GM12891 (cell line): ENCODE measurements around the gene MYO7A.
A peak's percentile ranks its signal among the peaks of the same experiment; 100 is the strongest.

Experiments used
- DNase-seq: peaks from one replicate; pipeline ENCODE4 v3.0.0; 2011; ENCODE audit warnings: low spot score; ENCODE audit not compliant: insufficient read length
- FAIRE-seq: peaks from 2 replicates; lab custom pipeline; 2011; peaks lifted over from hg19 to GRCh38; lab: Jason Lieb, UNC
- PAX5 ChIP-seq: IDR thresholded peaks from 2 replicates; pipeline ENCODE4 v1.6.1; 2011; ENCODE audit warnings: low read length, moderate library complexity, mild to moderate bottlenecking; ENCODE audit not compliant: insufficient read depth, severe bottlenecking
- POLR2A ChIP-seq: IDR thresholded peaks from 2 replicates; pipeline ENCODE4 v1.6.1; 2011; ENCODE audit warnings: low read depth, low read length, control low read depth
- POLR2AphosphoS5 ChIP-seq: IDR thresholded peaks from 2 replicates; pipeline ENCODE4 v1.6.1; 2011; ENCODE audit warnings: low read depth, low read length, control low read depth
- POU2F2 ChIP-seq: IDR thresholded peaks from 2 replicates; pipeline ENCODE4 v1.6.1; 2011; ENCODE audit warnings: low read depth, mild to moderate bottlenecking, control low read depth, low read length, moderate library complexity
- SPI1 ChIP-seq: IDR thresholded peaks from 2 replicates; pipeline ENCODE4 v1.6.1; 2011; ENCODE audit warnings: low read depth, low read length, control low read depth
- TAF1 ChIP-seq: IDR thresholded peaks from 2 replicates; pipeline ENCODE4 v1.6.1; 2011; ENCODE audit warnings: low read depth, low read length, control low read depth

The MYO7A gene

DNA sequence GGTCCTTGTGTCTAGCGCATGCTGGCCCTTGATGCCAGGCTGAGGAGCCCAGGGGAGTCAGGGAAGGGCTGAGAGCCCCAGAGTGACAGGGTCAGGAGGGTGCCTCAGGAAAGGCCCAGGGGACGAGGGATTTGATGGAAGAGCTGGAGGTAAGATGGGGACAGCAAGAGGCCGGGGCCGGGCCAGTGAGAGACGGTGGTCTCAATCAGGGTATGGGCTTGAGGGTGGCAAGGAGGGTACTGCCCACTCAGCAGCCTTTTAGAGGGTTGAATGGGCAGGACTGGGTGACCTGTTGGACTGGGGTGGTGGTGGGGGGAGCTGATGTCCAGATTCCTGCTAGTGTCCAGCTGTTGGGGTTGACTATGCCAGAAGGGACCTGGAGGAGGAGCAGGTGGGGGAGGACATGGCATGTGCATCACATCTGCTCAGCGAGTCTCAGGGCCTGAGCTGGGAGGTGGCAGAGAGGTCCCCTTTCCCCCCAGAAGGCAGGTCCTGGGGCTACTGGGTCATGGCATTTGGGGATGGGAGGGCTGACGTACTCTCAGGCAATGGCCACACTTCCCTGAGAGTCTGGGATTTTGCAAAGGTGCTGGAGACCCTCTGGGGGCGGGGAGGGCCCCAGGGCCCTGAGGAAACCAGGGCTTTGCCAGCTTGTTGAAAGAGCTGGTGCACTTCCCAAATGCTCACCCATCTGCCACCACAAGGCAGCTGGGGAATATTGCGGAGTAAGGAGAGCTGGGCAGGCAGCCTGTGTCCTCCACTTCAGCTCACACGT, 18.4 kb downstream of the MYO7A start:
- DNase-seq (no peak), FAIRE-seq (no peak)
- TF ChIP-seq TAF1 (no peak), PAX5 (no peak), POLR2A (no peak), POU2F2 (no peak)

GRCh38 chr11:77147036-77147315, 18.9 kb downstream of the MYO7A start:
- TF ChIP-seq POU2F2 (no peak), POLR2A (no peak), POLR2AphosphoS5 (no peak), PAX5 (no peak), TAF1 (no peak), SPI1 (no peak)
- no peak for FAIRE-seq
- no peak for DNase-seq

- peak; percentile 62 for DNase-seq
- FAIRE-seq, result no peak
- TF ChIP-seq POLR2AphosphoS5 (no peak), POU2F2 (no peak), POLR2A (no peak), SPI1 (no peak), TAF1 (no peak), PAX5 (no peak)
Measured at GRCh38 chr11:77147668-77148321, 19.7 kb downstream of the MYO7A start.

DNA sequence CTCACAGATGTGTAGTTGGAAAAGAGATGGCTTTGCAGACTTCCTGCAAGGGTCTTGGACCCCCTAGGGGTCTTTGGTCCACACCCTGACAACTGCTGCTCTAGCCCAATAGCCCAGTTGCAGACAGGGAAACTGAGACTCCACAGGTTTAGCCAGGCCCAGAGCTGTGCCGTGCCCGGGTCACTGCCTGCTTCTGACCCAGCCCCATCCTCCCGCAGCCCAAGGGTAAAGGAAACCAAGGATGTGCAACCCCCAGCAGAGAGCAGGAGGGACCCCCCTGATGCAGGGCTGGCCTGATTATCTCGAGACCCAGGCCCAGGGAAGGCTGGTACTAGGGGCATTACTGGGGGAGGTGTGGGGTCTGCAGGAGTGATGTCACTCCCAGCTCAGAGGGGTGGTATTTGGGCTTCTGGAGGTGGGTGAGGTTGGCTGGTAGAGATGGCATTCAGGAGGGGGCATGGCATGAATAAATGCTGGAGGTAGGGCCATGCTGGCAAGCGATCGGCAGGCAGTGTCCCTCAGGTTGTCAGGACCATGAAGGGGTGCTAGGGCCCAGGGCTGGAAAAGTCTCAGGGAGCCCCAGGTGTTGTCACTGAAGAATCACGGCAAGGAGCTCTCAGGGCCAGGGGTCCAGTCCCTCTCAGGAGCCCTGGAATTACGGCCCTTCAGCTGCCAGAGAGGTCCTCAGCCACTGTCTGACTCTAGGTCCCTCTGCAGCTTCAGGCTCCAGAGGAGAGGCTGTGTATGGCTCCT, 21.1 kb downstream of the MYO7A start:
- TF ChIP-seq POLR2AphosphoS5, result no peak
- no peak for TF ChIP-seq PAX5
- TF ChIP-seq POU2F2, result no peak
- TF ChIP-seq TAF1, result no peak
- TF ChIP-seq POLR2A, result no peak
- no peak for TF ChIP-seq SPI1
- FAIRE-seq (no peak), DNase-seq (no peak)

DNA sequence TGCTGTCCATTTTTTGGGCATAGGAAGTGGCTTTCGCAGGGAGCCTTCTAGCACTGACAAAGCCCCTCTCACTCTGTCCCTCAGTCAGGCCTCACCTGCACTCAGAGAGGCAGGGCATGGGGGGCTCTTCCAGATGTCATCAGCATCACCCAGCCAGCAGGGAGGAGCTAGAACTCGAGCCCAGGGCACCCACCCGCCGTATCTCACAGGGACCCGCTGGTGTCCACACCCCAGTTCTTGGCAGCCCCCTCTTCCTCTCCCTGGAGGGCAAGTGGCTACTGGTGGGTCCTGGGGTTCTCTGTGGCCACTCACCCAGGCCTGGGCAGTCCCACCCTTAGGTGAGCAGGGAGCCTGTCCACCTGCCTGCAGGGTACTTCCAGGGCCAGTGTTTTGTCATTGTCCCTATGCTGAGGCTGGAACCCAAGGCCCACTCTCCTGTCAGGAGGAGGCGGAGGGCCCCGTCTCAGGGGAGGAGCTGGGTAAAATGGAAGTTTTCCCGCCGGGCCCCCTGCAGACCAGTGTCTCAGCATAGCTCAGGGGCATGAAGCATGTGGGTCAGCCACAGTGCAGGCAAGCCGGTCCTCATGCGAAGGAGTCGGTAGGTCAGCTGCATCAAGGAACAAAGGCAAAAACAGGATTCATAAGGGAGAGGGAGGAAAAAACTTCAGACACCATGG, 21.8 kb downstream of the MYO7A start:
- no peak for TF ChIP-seq TAF1
- TF ChIP-seq SPI1, result no peak
- TF ChIP-seq POU2F2, result no peak
- no peak for TF ChIP-seq PAX5
- TF ChIP-seq POLR2AphosphoS5, result no peak
- TF ChIP-seq POLR2A, result no peak
- no peak for FAIRE-seq
- DNase-seq, result no peak

DNA sequence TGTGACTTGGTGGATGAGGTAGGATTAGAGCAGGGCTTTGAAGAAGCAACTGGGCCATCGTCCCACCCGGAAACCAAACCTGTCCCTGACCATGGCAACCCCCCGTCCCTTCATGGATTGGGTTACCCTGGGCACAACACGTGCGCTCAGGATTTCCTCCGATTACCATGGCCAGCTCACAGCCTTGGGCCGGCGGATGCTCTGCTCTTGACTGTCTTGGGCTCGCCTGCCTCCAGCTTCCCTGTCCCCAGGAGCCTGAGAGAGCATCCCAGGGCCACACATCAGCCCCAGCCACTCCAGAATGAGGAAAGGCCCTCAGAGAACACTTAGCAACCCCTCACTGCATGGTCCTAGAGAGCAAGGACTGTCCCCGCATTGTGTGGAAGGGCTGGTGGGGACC, 22.8 kb downstream of the MYO7A start:
- TF ChIP-seq SPI1 (no peak), TAF1 (no peak), PAX5 (no peak), POLR2AphosphoS5 (no peak)
- DNase-seq (no peak), FAIRE-seq (no peak)

DNA sequence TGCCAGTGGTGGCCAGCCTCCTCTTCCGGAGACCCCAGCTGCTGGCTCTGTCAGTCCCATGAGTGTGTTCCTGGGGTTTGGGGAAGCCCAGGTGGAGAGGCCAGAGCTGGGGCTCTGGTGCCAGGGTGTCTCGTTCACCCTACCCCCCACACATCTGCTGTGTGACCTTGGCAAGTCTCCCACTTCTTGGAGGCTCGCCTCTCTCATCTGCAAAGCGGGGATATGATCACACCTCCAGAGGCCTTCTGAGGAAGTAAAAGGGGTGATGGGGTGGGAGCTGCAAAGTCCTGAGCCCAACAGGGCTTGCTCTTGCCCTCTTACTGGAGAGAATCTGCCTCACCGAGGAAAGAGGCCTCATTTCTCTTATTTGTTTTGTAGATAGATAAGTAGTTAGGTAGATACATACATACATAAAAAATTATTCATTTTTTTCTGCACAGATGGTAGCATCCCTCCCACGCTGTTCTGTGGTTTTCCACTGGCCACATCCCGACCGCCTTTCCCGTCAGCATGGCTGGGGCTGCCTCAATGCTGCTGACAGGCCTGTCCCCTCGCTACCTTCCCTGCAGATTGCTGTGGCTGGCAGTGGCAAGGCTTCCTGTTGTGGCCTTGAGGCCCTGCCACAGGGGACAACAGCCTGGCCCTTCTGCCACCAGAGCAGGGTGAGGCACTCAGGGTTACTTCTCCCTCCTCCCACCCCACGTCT, 23.9 kb downstream of the MYO7A start:
- no peak for TF ChIP-seq POU2F2
- TF ChIP-seq POLR2AphosphoS5, result no peak
- no peak for TF ChIP-seq PAX5
- no peak for TF ChIP-seq TAF1
- no peak for TF ChIP-seq SPI1
- TF ChIP-seq POLR2A, result no peak
- FAIRE-seq (peak; percentile 86), DNase-seq (no peak)

- FAIRE-seq (no peak), DNase-seq (no peak)
- no peak for TF ChIP-seq PAX5
- TF ChIP-seq TAF1, result no peak
- no peak for TF ChIP-seq POLR2AphosphoS5
- no peak for TF ChIP-seq POLR2A
- no peak for TF ChIP-seq POU2F2
- no peak for TF ChIP-seq SPI1
Measured at GRCh38 chr11:77152846-77153245, 24.8 kb downstream of the MYO7A start.
